ENCODE results near the gene ABCC2. TPM values are rescaled to one million over a fixed set of nuclear protein-coding genes. Genes with fewer than 3 reads are reported as not detected.

ABCC2 gene
- total and polyA plus RNA-seq, 2 experiments from 2014 or later: 0.45 to 2.4 TPM

GRCh38 chr10:99855479-99856071 is 73.1 kb downstream of the ABCC2 start (continued):
- TF ChIP-seq ZNF462 (CRISPR knock-in tag; IDR thresholded peaks at IDR 0.05): no peak
- TF ChIP-seq CREB1 (CRISPR knock-in tag; IDR thresholded peaks at IDR 0.05; ENCODE audit: low read depth): no peak
- no peak for TF ChIP-seq EZH2phosphoT487 (IDR thresholded peaks at IDR 0.05; ENCODE audit: unreplicated experiment)
- no peak for TF ChIP-seq NANOG (IDR thresholded peaks at IDR 0.05; ENCODE audit: borderline replicate concordance)
- no peak for TF ChIP-seq ETS1 (IDR thresholded peaks at IDR 0.05)
- no peak for TF ChIP-seq STAT1 (IDR thresholded peaks at IDR 0.05; ENCODE audit: unreplicated experiment)
- no peak for TF ChIP-seq ZNF331 (CRISPR knock-in tag; IDR thresholded peaks at IDR 0.05; ENCODE audit: low read depth)
- no peak for TF ChIP-seq REST (IDR thresholded peaks at IDR 0.05; ENCODE audit: unreplicated experiment)
- no peak for TF ChIP-seq POLR2AphosphoS5 (IDR thresholded peaks at IDR 0.05; ENCODE audit: low read depth)
- no peak for TF ChIP-seq JUNB (IDR thresholded peaks at IDR 0.05; ENCODE audit: unreplicated experiment)
- no peak for TF ChIP-seq CTCF (conservative IDR thresholded peaks at IDR 0.05; ENCODE audit: low read depth in 2 of 2)

Data from GM23338 (cell line).